Measurements from ENCODE around the gene GPR135.

Gene GPR135

GRCh38 chr14:59478540-59478939 lies 13.4 kb upstream of the GPR135 start:
- no peak for DNase-seq (ENCODE audit: low read depth)
- no peak overlapping the region for H3K4me3 ChIP-seq (ENCODE audit: low read depth, low read length)
- no peak for TF ChIP-seq CTCF (conservative IDR thresholded peaks at IDR 0.05; ENCODE audit: low read depth, low read length)

GRCh38 chr14:59475709-59476108 lies 10.5 kb upstream of the GPR135 start:
- no peak for DNase-seq (ENCODE audit: low read depth)
- no peak overlapping the region for H3K4me3 ChIP-seq (ENCODE audit: low read depth, low read length)
- TF ChIP-seq CTCF (conservative IDR thresholded peaks at IDR 0.05; ENCODE audit: low read depth, low read length) = no peak

- H3K4me3 ChIP-seq (ENCODE audit: low read depth, low read length) = no peak overlapping the region
- DNase-seq (ENCODE audit: low read depth) = peak; percentile 85
- no peak for TF ChIP-seq CTCF (conservative IDR thresholded peaks at IDR 0.05; ENCODE audit: low read depth, low read length)
Observed at GRCh38 chr14:59474172-59474571, 9.0 kb upstream of the GPR135 start.

GRCh38 chr14:59464486-59465315 lies 479 bp downstream of the GPR135 start:
- DNase-seq (ENCODE audit: low read depth) = peak; percentile 47
- TF ChIP-seq CTCF (conservative IDR thresholded peaks at IDR 0.05; ENCODE audit: low read depth, low read length) = no peak

GRCh38 chr14:59463787-59464485 lies 1.2 kb downstream of the GPR135 start:
- DNase-seq (ENCODE audit: low read depth) = no peak
- H3K4me3 ChIP-seq (ENCODE audit: low read depth, low read length) = peak overlapping the region; percentile 66
- TF ChIP-seq CTCF (conservative IDR thresholded peaks at IDR 0.05; ENCODE audit: low read depth, low read length) = no peak

More at GRCh38 chr14:59464486-59465315, 479 bp downstream of the GPR135 start:
- H3K4me3 ChIP-seq (ENCODE audit: low read depth, low read length) = peak overlapping the region; percentile 66

- no peak for TF ChIP-seq CTCF (conservative IDR thresholded peaks at IDR 0.05; ENCODE audit: low read depth, low read length)
- H3K4me3 ChIP-seq (ENCODE audit: low read depth, low read length) = no peak overlapping the region
- DNase-seq (ENCODE audit: low read depth) = no peak
Observed at GRCh38 chr14:59461891-59462290, 3.3 kb downstream of the GPR135 start.
